Stimulated activated naive CD8-positive, alpha-beta T cell treated with anti-CD3 and anti-CD28 coated beads, Interleukin-15, Interleukin-2, amounts not matched to agents 100 ng/mL and 50 ng/mL, for 24 hours (primary cell): ENCODE data around the gene ELF1.

Experiments
- H3K27ac Mint-ChIP-seq: one replicate; pipeline ENCODE4 v1.8.0; 2021; ENCODE audit warnings: mild to moderate bottlenecking, mixed read lengths
- H3K27me3 Mint-ChIP-seq: one replicate; pipeline ENCODE4 v1.8.0; 2021; ENCODE audit warnings: mixed read lengths
- H3K36me3 Mint-ChIP-seq: one replicate; pipeline ENCODE4 v1.8.0; 2021; ENCODE audit warnings: low read depth, mixed read lengths
- H3K4me1 Mint-ChIP-seq: one replicate; pipeline ENCODE4 v1.8.0; 2021; ENCODE audit warnings: low read depth, mixed read lengths
- H3K4me3 Mint-ChIP-seq: one replicate; pipeline ENCODE4 v1.8.0; 2021; ENCODE audit warnings: mild to moderate bottlenecking, mixed read lengths
- H3K9me3 Mint-ChIP-seq: one replicate; pipeline ENCODE4 v1.8.0; 2021; ENCODE audit warnings: mixed read lengths

ELF1 gene

DNA sequence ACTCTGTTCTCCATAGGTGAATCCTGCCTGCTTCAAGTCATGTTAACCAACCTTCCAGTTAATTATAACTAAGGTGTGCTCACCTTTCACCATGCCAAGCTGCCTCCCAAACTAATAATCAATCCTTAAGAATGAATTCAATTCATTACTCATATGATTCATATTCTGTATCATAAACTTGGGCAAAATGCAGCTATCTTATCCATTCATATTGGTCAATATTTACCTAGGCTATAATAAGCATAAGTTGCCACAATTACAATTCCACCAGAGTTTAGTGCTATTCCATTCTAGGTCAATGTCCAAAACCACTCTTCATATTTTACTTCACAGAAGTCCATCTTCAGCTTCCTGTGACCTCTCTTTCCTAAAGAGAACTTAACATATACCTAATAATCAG, 13.4 kb downstream of the ELF1 start:
- peak overlapping the region; percentile 94 for H3K27ac Mint-ChIP-seq
- peaks cover 25% of the 10 kb centered on the region for H3K36me3 Mint-ChIP-seq
- peak overlapping the region; percentile 73 for H3K4me3 Mint-ChIP-seq
- peaks cover 73% of the 10 kb centered on the region for H3K4me1 Mint-ChIP-seq
- no peaks in the 10 kb centered on the region for H3K27me3 Mint-ChIP-seq
- H3K9me3 Mint-ChIP-seq, result no peaks in the 10 kb centered on the region

GRCh38 chr13:41004875-41005693, 14.0 kb downstream of the ELF1 start:
- H3K4me3 Mint-ChIP-seq, result peak overlapping the region; percentile 73
- H3K4me1 Mint-ChIP-seq, result peaks cover 74% of the 10 kb centered on the region
- H3K27me3 Mint-ChIP-seq, result no peaks in the 10 kb centered on the region
- H3K27ac Mint-ChIP-seq, result peak overlapping the region; percentile 94
- peaks cover 24% of the 10 kb centered on the region for H3K36me3 Mint-ChIP-seq
- H3K9me3 Mint-ChIP-seq, result no peaks in the 10 kb centered on the region

DNA sequence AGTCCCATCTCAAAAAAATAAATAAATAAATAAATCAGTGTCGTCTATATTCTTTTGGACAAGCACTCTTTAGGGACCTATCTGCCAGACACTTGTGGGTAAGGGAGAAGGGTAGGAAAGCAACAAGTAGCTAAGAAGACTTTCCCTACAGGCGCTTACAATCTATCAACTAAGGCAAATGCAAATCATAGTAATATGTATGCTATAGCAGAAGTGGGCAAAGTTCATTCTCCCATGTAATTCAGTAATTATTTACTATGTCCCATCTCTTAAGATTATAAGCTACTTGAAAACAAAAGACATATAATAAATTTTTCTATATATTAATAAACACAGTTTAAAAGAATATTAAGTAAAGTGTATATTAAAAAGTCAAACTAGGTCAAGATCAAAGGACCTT, 16.5 kb downstream of the ELF1 start:
- H3K27me3 Mint-ChIP-seq, result no peaks in the 10 kb centered on the region
- H3K36me3 Mint-ChIP-seq, result peaks cover 36% of the 10 kb centered on the region
- H3K4me1 Mint-ChIP-seq, result peaks cover 82% of the 10 kb centered on the region
- H3K9me3 Mint-ChIP-seq, result no peaks in the 10 kb centered on the region
- H3K4me3 Mint-ChIP-seq, result no peak overlapping the region
- no peak overlapping the region for H3K27ac Mint-ChIP-seq

DNA sequence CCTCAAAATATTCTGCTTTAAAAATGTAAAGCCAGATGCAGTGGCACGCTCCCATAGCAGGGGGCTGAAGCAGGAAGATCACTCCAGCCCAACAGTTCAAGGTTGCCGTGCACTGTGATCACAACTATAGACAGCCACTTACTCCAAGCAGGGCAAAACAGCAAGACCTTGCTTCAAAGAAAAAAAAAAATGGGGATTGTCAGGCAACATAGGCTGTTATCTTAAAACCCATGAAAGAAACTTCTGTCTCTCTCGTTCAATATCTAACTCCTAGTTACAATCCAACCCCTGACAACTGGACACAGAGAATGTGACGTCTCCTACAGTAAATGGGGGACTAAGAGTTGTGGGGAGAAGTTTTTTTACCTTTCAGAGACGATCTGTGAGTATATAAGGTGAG, 17.4 kb downstream of the ELF1 start:
- peaks cover 44% of the 10 kb centered on the region for H3K36me3 Mint-ChIP-seq
- no peaks in the 10 kb centered on the region for H3K9me3 Mint-ChIP-seq
- H3K27me3 Mint-ChIP-seq, result no peaks in the 10 kb centered on the region
- H3K27ac Mint-ChIP-seq, result peak overlapping the region; percentile 75
- peaks cover 81% of the 10 kb centered on the region for H3K4me1 Mint-ChIP-seq
- no peak overlapping the region for H3K4me3 Mint-ChIP-seq

DNA sequence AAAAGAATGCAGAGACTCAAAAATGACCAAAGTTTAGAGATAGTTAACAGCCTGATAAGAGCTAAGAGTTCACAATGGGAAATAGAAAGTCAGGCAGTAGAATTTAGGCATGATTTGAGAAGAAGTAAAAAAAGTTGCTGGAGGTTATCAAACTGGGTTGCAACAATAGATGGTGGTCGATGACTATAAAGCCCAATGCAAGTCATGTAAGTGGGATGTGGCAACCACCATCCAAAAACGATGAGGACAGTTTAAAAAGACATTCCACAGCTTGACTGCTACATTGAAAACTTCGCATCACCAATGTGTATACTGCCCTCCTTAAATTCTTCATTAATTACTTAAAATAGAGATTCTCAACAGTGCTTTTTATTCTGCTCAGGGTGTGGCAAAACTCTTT, 19.7 kb downstream of the ELF1 start:
- Mint-ChIP-seq H3K4me1 (peaks cover 84% of the 10 kb centered on the region), H3K9me3 (no peaks in the 10 kb centered on the region), H3K4me3 (no peak overlapping the region), H3K36me3 (peaks cover 43% of the 10 kb centered on the region), H3K27me3 (no peaks in the 10 kb centered on the region), H3K27ac (peak overlapping the region; percentile 46)

GRCh38 chr13:40996426-40997092, 22.6 kb downstream of the ELF1 start:
- H3K27me3 Mint-ChIP-seq, result no peaks in the 10 kb centered on the region
- no peaks in the 10 kb centered on the region for H3K9me3 Mint-ChIP-seq
- no peak overlapping the region for H3K4me3 Mint-ChIP-seq
- H3K4me1 Mint-ChIP-seq, result peaks cover 92% of the 10 kb centered on the region
- H3K27ac Mint-ChIP-seq, result peak overlapping the region; percentile 64
- H3K36me3 Mint-ChIP-seq, result peaks cover 39% of the 10 kb centered on the region

- H3K4me1 Mint-ChIP-seq, result peaks cover 91% of the 10 kb centered on the region
- peaks cover 35% of the 10 kb centered on the region for H3K36me3 Mint-ChIP-seq
- no peak overlapping the region for H3K4me3 Mint-ChIP-seq
These were observed 23.1 kb downstream of the ELF1 start for GRCh38 chr13:40995997-40996396.

GRCh38 chr13:40994581-40995230, 24.4 kb downstream of the ELF1 start:
- H3K4me1 Mint-ChIP-seq, result peaks cover 95% of the 10 kb centered on the region
- no peaks in the 10 kb centered on the region for H3K9me3 Mint-ChIP-seq
- peaks cover 32% of the 10 kb centered on the region for H3K36me3 Mint-ChIP-seq
- peak overlapping the region; percentile 87 for H3K27ac Mint-ChIP-seq
- peak overlapping the region; percentile 70 for H3K4me3 Mint-ChIP-seq
- no peaks in the 10 kb centered on the region for H3K27me3 Mint-ChIP-seq

More at GRCh38 chr13:40995997-40996396, 23.1 kb downstream of the ELF1 start:
- no peaks in the 10 kb centered on the region for H3K27me3 Mint-ChIP-seq
- peak overlapping the region; percentile 87 for H3K27ac Mint-ChIP-seq
- H3K9me3 Mint-ChIP-seq, result no peaks in the 10 kb centered on the region

DNA sequence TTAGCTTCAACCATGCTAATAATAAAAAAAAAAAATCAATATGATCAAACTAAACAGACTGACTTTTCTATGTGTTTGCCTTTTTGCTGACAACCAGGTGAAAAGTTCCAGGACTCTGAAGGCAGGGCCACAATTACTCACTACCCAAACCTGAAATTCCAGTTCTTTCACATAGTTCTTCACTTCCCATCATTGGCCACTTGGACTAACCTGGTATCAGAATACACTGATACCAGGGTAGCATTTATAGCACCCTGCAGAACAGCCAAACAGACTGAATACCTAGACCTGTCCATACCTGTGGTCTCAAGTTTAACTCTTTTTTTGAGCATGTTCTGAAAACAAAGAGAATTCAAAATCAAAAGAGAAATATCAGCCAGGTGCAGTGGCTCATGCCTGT, 25.1 kb downstream of the ELF1 start:
- H3K27ac Mint-ChIP-seq, result peak overlapping the region; percentile 87
- peak overlapping the region; percentile 9 for H3K4me3 Mint-ChIP-seq
- no peaks in the 10 kb centered on the region for H3K27me3 Mint-ChIP-seq
- peaks cover 91% of the 10 kb centered on the region for H3K4me1 Mint-ChIP-seq
- peaks cover 25% of the 10 kb centered on the region for H3K36me3 Mint-ChIP-seq
- H3K9me3 Mint-ChIP-seq, result no peaks in the 10 kb centered on the region

DNA sequence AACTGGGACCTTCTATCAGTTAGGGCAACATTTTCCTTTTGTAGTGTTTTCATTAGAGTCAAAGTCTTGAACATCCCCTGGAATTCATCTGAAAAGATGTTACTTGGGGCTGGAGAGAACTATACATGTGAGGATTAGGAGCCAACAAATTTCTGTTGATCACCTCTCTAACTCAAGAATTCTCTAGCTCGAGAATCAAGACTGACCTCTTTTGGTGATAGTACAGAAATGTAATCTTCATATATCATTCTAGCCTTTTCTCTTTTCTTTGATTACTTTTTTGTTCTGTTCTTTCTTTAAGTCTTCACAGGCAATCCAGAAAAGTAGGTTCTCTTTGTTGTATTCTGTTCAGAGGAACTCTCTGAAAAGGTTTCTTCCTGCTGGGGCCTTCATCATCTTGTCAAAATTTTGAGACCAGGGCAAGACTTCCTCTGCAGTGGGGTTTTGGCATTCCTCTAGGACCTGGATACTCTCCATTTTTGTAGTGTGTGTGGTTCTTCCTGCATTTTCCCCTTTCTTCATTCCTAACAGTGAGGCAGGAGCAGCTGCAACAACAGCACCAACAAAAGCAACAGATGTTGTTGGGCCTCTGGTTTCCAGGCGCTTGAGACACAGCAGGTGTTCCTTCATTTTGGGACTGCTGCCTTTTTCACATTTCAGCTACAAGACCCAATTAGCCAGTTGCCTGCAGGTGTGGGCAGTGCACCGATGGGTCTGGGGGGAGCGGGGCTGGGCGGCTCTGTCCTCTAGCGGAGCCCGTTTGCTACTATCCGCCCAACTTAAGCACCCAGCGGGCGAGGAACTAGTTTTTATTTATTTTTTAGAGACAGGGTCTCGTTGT, 26.2 kb downstream of the ELF1 start:
- H3K27ac Mint-ChIP-seq, result peak overlapping the region; percentile 87
- H3K4me1 Mint-ChIP-seq, result peaks cover 93% of the 10 kb centered on the region
- no peaks in the 10 kb centered on the region for H3K27me3 Mint-ChIP-seq
- H3K9me3 Mint-ChIP-seq, result no peaks in the 10 kb centered on the region
- H3K4me3 Mint-ChIP-seq, result no peak overlapping the region
- H3K36me3 Mint-ChIP-seq, result peaks cover 20% of the 10 kb centered on the region

DNA sequence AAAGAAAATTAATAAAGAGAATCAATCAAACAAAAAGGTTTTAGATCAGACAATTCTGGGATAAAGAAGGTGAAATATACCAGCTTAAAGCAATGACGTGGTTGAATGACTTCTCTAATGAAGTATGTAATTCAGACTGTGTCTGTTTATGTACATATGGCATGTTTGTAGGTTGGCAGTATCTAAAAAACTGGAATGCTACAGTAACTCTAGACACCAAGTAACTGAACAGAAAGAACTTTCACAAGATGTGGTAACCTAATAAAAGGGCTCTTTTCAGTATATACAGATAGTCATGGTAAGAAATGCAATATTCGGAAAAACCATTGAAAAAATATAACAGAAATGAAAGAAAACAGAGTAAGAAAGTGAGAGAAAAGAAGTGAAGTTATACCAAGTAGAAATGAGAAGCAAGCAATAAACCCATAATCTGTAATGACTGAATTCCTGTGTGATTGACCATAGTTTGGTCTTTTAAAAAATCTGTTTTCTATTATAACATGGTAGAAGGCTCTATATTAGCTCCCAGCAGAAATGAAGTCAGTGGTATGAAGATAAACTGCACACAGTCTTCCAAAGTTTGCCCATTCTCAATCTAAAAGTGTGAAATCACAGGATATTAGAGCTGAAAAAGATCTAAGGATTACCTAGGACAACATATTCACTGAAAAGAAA, 31.4 kb downstream of the ELF1 start:
- Mint-ChIP-seq H3K4me1 (peaks cover 83% of the 10 kb centered on the region), H3K36me3 (no peaks in the 10 kb centered on the region), H3K9me3 (no peaks in the 10 kb centered on the region), H3K27ac (peak overlapping the region; percentile 62), H3K27me3 (no peaks in the 10 kb centered on the region), H3K4me3 (no peak overlapping the region)

GRCh38 chr13:40986101-40986856, 32.8 kb downstream of the ELF1 start:
- peak overlapping the region; percentile 90 for H3K4me3 Mint-ChIP-seq
- peaks cover 8% of the 10 kb centered on the region for H3K36me3 Mint-ChIP-seq
- no peaks in the 10 kb centered on the region for H3K9me3 Mint-ChIP-seq
- peak overlapping the region; percentile 96 for H3K27ac Mint-ChIP-seq
- H3K4me1 Mint-ChIP-seq, result peaks cover 72% of the 10 kb centered on the region
- H3K27me3 Mint-ChIP-seq, result no peaks in the 10 kb centered on the region

GRCh38 chr13:40985381-40986100, 33.6 kb downstream of the ELF1 start:
- Mint-ChIP-seq H3K27me3 (no peaks in the 10 kb centered on the region), H3K27ac (peak overlapping the region; percentile 96), H3K9me3 (no peaks in the 10 kb centered on the region), H3K4me3 (peak overlapping the region; percentile 90), H3K36me3 (peaks cover 12% of the 10 kb centered on the region), H3K4me1 (peaks cover 69% of the 10 kb centered on the region)
